Measurements from ENCODE around the gene ARHGEF3.

DNA sequence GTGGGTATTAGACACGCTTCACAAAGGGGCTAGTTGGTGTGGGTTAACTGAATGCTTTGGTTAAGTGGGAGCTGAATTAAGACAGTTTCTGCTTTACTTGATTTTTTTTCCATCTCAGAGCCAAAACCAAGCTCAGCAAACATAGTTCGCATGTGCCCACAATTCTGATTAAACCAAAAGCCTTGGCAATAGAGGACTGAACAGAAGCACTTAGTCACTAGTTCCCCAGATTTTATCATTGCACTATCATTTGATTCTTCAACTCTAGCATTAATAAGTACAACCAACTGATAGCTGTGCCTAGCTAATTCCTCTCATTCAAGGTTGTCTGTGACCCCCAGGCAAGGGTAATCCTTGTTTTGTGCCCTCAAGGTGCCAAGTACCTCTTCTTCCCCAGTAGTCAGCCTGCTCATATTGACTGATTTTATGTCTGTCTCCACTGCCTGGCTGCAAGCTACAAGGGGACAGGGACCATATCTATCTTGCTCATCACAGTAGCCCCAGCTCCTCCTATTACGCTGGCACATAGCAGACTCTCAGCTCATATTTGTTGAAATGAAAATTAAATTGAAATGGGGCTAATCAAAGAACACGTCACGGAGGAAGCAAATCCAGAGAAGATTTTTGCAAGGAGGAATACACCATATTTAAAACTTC is 9.9 kb upstream of the ARHGEF3 start:
- TF ChIP-seq YY1 (IDR thresholded peaks at IDR 0.05; ENCODE audit: insufficient read depth, insufficient read length): no peak
- no peak for TF ChIP-seq ZNF274 (IDR thresholded peaks at IDR 0.05; ENCODE audit: low read depth, low read length)
- TF ChIP-seq SUZ12 (IDR thresholded peaks at IDR 0.05; ENCODE audit: extremely low read depth, insufficient read depth, insufficient read length): no peak

Measured in NT2/D1 (cell line).